Trophoblast cell (in vitro differentiated cells and primary cell): Measurements from ENCODE around the gene ZNF609.

ENCODE experiments used
- DNase-seq, 2 donors: peaks; one replicate each; pipeline ENCODE4 v3.0.0-alpha.2; 2016
- H2AFZ ChIP-seq: 2 replicates; pipeline ENCODE4 v1.6.1; 2013; ENCODE audit warnings: low read length, moderate library complexity, mild to moderate bottlenecking; ENCODE audit not compliant: insufficient read depth, poor library complexity
- H2AK5ac ChIP-seq: 2 replicates; pipeline ENCODE4 v1.6.1; 2013; ENCODE audit warnings: mild to moderate bottlenecking, low read length
- H2BK120ac ChIP-seq: 2 replicates; pipeline ENCODE4 v1.6.1; 2013; ENCODE audit warnings: low read length, mild to moderate bottlenecking, moderate library complexity; ENCODE audit not compliant: insufficient read depth, poor library complexity
- H2BK12ac ChIP-seq: 2 replicates; pipeline ENCODE4 v1.6.1; 2013; ENCODE audit warnings: mild to moderate bottlenecking, low read length, moderate library complexity
- H2BK5ac ChIP-seq: 2 replicates; pipeline ENCODE4 v1.6.1; 2013; ENCODE audit warnings: low read length, low read depth, moderate library complexity, mild to moderate bottlenecking; ENCODE audit not compliant: poor library complexity
- H3K14ac ChIP-seq: 2 replicates; pipeline ENCODE4 v1.6.1; 2013; ENCODE audit warnings: mild to moderate bottlenecking, low read length
- H3K18ac ChIP-seq: 2 replicates; pipeline ENCODE4 v1.6.1; 2013; ENCODE audit warnings: mild to moderate bottlenecking, low read length
- H3K23ac ChIP-seq: 2 replicates; pipeline ENCODE4 v1.6.1; 2013; ENCODE audit warnings: low read length
- H3K27ac ChIP-seq: 2 replicates; pipeline ENCODE4 v1.5.1; 2013; ENCODE audit warnings: low read depth, mild to moderate bottlenecking, inconsistent platforms, low read length, moderate library complexity
- H3K27me3 ChIP-seq: 2 replicates; pipeline ENCODE4 v1.6.1; 2013; ENCODE audit warnings: inconsistent platforms, mild to moderate bottlenecking, low read length, moderate library complexity; ENCODE audit not compliant: insufficient read depth
- H3K36me3 ChIP-seq, 2 experiments: 1 replicate in 1 of 2; 2 replicates in 1 of 2; pipeline ENCODE4 v1.6.1; 2013; ENCODE audit warnings: low read length in 2 of 2, mild to moderate bottlenecking in 2 of 2, moderate library complexity in 1 of 2; ENCODE audit not compliant: insufficient read depth in 2 of 2, control insufficient read depth in 1 of 2
- H3K4ac ChIP-seq: 2 replicates; pipeline ENCODE4 v1.6.1; 2013; ENCODE audit warnings: low read depth, mild to moderate bottlenecking, low read length, moderate library complexity
- H3K4me1 ChIP-seq, 2 experiments: 1 replicate in 1 of 2; 2 replicates in 1 of 2; pipeline ENCODE4 v1.6.1; 2013; ENCODE audit warnings: low read length in 2 of 2, mild to moderate bottlenecking in 2 of 2, moderate library complexity in 1 of 2; ENCODE audit not compliant: insufficient read depth in 2 of 2, control insufficient read depth in 1 of 2
- H3K4me2 ChIP-seq: 2 replicates; pipeline ENCODE4 v1.6.1; 2013; ENCODE audit warnings: inconsistent platforms, mild to moderate bottlenecking, low read length, moderate library complexity
- H3K4me3 ChIP-seq: 2 replicates; pipeline ENCODE4 v1.5.1; 2013; ENCODE audit warnings: mild to moderate bottlenecking, low read depth, low read length, inconsistent platforms
- H3K79me1 ChIP-seq: one replicate; pipeline ENCODE4 v1.6.1; 2013; ENCODE audit warnings: low read length
- H3K79me2 ChIP-seq: 2 replicates; pipeline ENCODE4 v1.6.1; 2013; ENCODE audit warnings: low read length, mild to moderate bottlenecking; ENCODE audit not compliant: control insufficient read depth, insufficient read depth, poor library complexity
- H3K9ac ChIP-seq: 2 replicates; pipeline ENCODE4 v1.6.1; 2013; ENCODE audit warnings: mild to moderate bottlenecking, low read length
- H3K9me3 ChIP-seq: 2 replicates; pipeline ENCODE4 v1.6.1; 2013; ENCODE audit warnings: low read depth, mild to moderate bottlenecking, control low read depth, inconsistent platforms, low read length; ENCODE audit not compliant: insufficient read depth
- H4K12ac ChIP-seq: 2 replicates; pipeline ENCODE4 v1.6.1; 2013; ENCODE audit warnings: low read depth, mild to moderate bottlenecking, low read length, moderate library complexity
- H4K8ac ChIP-seq: 2 replicates; pipeline ENCODE4 v1.6.1; 2013; ENCODE audit warnings: low read depth, mild to moderate bottlenecking, low read length, moderate library complexity
- H4K91ac ChIP-seq: one replicate; pipeline ENCODE4 v1.6.1; 2013; ENCODE audit warnings: low read depth, mild to moderate bottlenecking, low read length, moderate library complexity
- WGBS: extraction: QIAGEN DNeasy Blood & Tissue Kit; methylation state at CpG from one replicate; pipeline ENCODE4 v1.1.7; 2013; ENCODE audit warnings: missing lambda C conversion rate; ENCODE audit not compliant: insufficient read length, insufficient coverage; ENCODE audit errors: extremely low coverage; 5-methylcytosine and 5-hydroxymethylcytosine counted together

ZNF609 gene

GRCh38 chr15:64706011-64706911 is 245.9 kb downstream of the ZNF609 start:
- H3K36me3 ChIP-seq: no peaks in the 10 kb centered on the region
- no peaks in the 10 kb centered on the region for H3K9me3 ChIP-seq
- H2AK5ac ChIP-seq: no peak overlapping the region
- H4K91ac ChIP-seq: no peak overlapping the region
- H3K4ac ChIP-seq: no peak overlapping the region
- H2BK12ac ChIP-seq: no peak overlapping the region
- no peak overlapping the region for H3K9ac ChIP-seq
- peaks cover 13% of the 10 kb centered on the region for H3K79me2 ChIP-seq
- no peaks in the 10 kb centered on the region for H3K27me3 ChIP-seq
- H3K18ac ChIP-seq: no peak overlapping the region
- no CpG with 5 or more reads among the region's 10 CpGs for WGBS
- H2AFZ ChIP-seq: no peak overlapping the region
- H3K4me1 ChIP-seq: peaks cover 10 to 11% of the 10 kb centered on the region in 2 experiments
- H3K4me3 ChIP-seq: no peak overlapping the region
- no peak overlapping the region for H4K12ac ChIP-seq
- no peak overlapping the region for H3K23ac ChIP-seq
- H2BK5ac ChIP-seq: no peak overlapping the region
- H3K79me1 ChIP-seq: peaks cover 13% of the 10 kb centered on the region
- H4K8ac ChIP-seq: no peak overlapping the region
- no peak overlapping the region for H3K27ac ChIP-seq
- DNase-seq: no peak
- H3K4me2 ChIP-seq: no peak overlapping the region
- no peak overlapping the region for H3K14ac ChIP-seq
- H2BK120ac ChIP-seq: no peak overlapping the region

DNA sequence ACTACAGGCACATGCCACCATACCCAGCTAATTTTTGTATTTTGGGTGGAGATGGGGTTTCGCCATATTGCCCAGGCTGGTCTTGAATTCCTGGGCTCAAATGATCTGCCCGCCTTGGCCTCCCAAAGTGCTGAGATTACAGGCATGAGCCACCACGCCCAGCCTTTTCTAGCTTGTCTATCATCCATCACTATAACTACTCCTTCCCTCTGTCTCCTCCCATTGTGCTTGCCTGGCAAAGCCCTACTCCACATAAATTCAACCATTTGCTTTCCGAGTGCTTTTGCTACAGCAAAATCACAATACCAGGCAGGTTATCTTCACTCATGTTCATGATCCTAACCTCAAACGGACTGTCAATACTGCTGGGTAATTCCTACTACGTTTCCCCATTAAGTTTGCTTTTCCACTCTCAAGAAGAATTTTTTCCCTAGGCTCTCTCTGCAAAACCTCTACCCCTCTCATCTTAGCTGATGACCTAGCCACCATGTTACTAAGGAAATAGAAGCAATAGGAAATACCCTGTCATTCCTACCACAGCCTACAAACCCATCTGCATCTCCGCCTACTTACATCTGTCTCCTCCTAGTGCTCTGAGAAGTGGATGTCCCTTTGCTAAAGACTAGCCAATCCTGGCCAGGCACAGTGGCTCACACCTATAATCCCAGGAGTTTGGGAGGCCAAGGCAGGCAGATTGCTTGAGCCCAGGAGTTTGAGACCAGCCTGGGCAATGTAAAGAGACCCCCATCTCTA is 250.5 kb downstream of the ZNF609 start:
- no peak overlapping the region for H4K12ac ChIP-seq
- H3K4me1 ChIP-seq: no peaks in the 10 kb centered on the region
- no peak overlapping the region for H3K9ac ChIP-seq
- no peaks in the 10 kb centered on the region for H3K79me1 ChIP-seq
- no peak overlapping the region for H3K4me3 ChIP-seq
- no peak overlapping the region for H3K27ac ChIP-seq
- no peak overlapping the region for H3K23ac ChIP-seq
- no peak overlapping the region for H3K14ac ChIP-seq
- H4K8ac ChIP-seq: no peak overlapping the region
- H3K27me3 ChIP-seq: no peaks in the 10 kb centered on the region
- H3K36me3 ChIP-seq: peaks cover 2 to 6% of the 10 kb centered on the region in 2 experiments
- H4K91ac ChIP-seq: no peak overlapping the region
- H2BK12ac ChIP-seq: no peak overlapping the region
- no peaks in the 10 kb centered on the region for H3K79me2 ChIP-seq
- H3K4ac ChIP-seq: no peak overlapping the region
- no peak overlapping the region for H2BK120ac ChIP-seq
- no CpG with 5 or more reads among the region's 7 CpGs for WGBS
- no peak overlapping the region for H2AFZ ChIP-seq
- no peak overlapping the region for H2BK5ac ChIP-seq
- no peak overlapping the region for H3K4me2 ChIP-seq
- H3K18ac ChIP-seq: no peak overlapping the region
- DNase-seq: peak in 1 of 2 donors; percentile 48
- no peak overlapping the region for H2AK5ac ChIP-seq
- no peaks in the 10 kb centered on the region for H3K9me3 ChIP-seq

DNA sequence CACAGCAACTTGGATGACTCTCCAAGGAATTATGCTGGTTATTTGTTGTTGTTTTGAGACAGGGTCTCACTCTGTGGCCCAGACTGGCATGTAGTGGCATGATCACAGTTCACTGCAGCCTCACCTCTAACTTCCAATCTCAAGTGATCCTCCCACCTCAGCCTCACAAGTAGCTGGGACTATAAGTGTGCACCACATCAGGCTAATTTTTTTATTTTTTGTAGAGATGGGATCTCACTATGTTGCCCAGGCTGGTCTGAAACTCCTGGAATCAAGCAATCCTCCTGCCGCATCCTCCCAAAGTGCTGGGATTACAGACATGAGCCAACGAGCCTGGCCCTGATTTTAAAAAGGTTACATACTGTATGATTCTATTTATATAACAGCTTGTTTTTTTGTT is 252.0 kb downstream of the ZNF609 start:
- H2BK5ac ChIP-seq: no peak overlapping the region
- H3K18ac ChIP-seq: no peak overlapping the region
- no peak overlapping the region for H2AK5ac ChIP-seq
- H2BK120ac ChIP-seq: no peak overlapping the region
- no peaks in the 10 kb centered on the region for H3K79me2 ChIP-seq
- H3K9ac ChIP-seq: no peak overlapping the region
- H3K4me1 ChIP-seq: no peaks in the 10 kb centered on the region
- no peak overlapping the region for H2AFZ ChIP-seq
- no peak overlapping the region for H3K23ac ChIP-seq
- no peak overlapping the region for H4K8ac ChIP-seq
- H4K91ac ChIP-seq: no peak overlapping the region
- no CpG with 5 or more reads among the region's 2 CpGs for WGBS
- H3K79me1 ChIP-seq: no peaks in the 10 kb centered on the region
- no peaks in the 10 kb centered on the region for H3K9me3 ChIP-seq
- peak; percentile 35 to 75 for DNase-seq
- no peak overlapping the region for H3K4me2 ChIP-seq
- no peaks in the 10 kb centered on the region for H3K27me3 ChIP-seq
- H3K27ac ChIP-seq: no peak overlapping the region
- no peak overlapping the region for H2BK12ac ChIP-seq
- H4K12ac ChIP-seq: no peak overlapping the region
- H3K14ac ChIP-seq: no peak overlapping the region
- H3K4me3 ChIP-seq: no peak overlapping the region
- H3K36me3 ChIP-seq: peaks cover 9 to 12% of the 10 kb centered on the region in 2 experiments
- H3K4ac ChIP-seq: no peak overlapping the region

DNA sequence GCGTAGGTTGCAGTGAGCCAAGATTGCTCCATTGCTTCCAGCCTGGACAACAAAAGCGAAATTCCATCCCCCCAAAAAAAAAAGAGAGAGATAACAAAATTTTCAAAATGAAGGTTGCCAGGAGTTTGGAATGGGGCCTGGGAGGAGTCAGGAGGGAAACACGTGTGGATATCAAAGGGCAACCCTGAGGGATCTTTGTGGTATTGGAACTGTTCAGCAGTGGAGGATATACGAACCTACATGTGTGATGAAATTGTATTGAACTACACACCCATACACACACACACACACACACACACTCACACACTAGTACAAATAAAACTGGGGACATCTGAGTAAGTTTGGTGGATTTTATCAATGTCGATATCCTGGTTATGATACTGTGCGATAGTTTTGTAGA is 253.2 kb downstream of the ZNF609 start:
- Histone ChIP-seq H3K4me2 (no peak overlapping the region), H2AK5ac (no peak overlapping the region), H3K36me3 (peaks cover 9 to 15% of the 10 kb centered on the region in 2 experiments), H3K4me1 (no peaks in the 10 kb centered on the region), H2BK12ac (no peak overlapping the region), H3K18ac (no peak overlapping the region), H3K23ac (no peak overlapping the region), H3K79me2 (no peaks in the 10 kb centered on the region), H3K9me3 (no peaks in the 10 kb centered on the region), H3K79me1 (no peaks in the 10 kb centered on the region), H3K9ac (no peak overlapping the region), H3K14ac (no peak overlapping the region), H2BK120ac (no peak overlapping the region), H3K4me3 (no peak overlapping the region), H3K27ac (no peak overlapping the region), H2BK5ac (no peak overlapping the region), H3K27me3 (no peaks in the 10 kb centered on the region), H4K12ac (no peak overlapping the region), H3K4ac (no peak overlapping the region), H4K8ac (no peak overlapping the region), H2AFZ (no peak overlapping the region), H4K91ac (no peak overlapping the region)
- DNase-seq: peak; percentile 61 to 68
- WGBS: no CpG with 5 or more reads among the region's 6 CpGs
